SW 1271 (cell line): ENCODE data around the gene CUBN.

ENCODE experiments used
- DNase-seq, 2 experiments: peaks; one replicate each; lab custom pipeline; 2025; lab: John Stamatoyannopoulos, UW

CUBN gene

GRCh38 chr10:16952080-16952479 is 177.5 kb downstream of the CUBN start:
- DNase-seq: no peak

GRCh38 chr10:16950656-16951601 is 178.7 kb downstream of the CUBN start:
- DNase-seq: no peak

GRCh38 chr10:16949816-16950215 is 179.8 kb downstream of the CUBN start:
- DNase-seq: no peak

GRCh38 chr10:16948361-16948760 is 181.2 kb downstream of the CUBN start:
- DNase-seq: no peak

- DNase-seq: no peak
Observed at GRCh38 chr10:16947069-16947468, 182.5 kb downstream of the CUBN start.

GRCh38 chr10:16945593-16945992 is 184.0 kb downstream of the CUBN start:
- no peak for DNase-seq

- DNase-seq: no peak
Observed at GRCh38 chr10:16944986-16945385, 184.6 kb downstream of the CUBN start.

GRCh38 chr10:16944402-16944801 is 185.2 kb downstream of the CUBN start:
- DNase-seq: no peak

GRCh38 chr10:16943295-16944285 is 186.0 kb downstream of the CUBN start:
- no peak for DNase-seq

- no peak for DNase-seq
Observed at GRCh38 chr10:16942381-16943078, 187.1 kb downstream of the CUBN start.

GRCh38 chr10:16941870-16942269 is 187.7 kb downstream of the CUBN start:
- no peak for DNase-seq

GRCh38 chr10:16941067-16941466 is 188.5 kb downstream of the CUBN start:
- no peak for DNase-seq

GRCh38 chr10:16938952-16939351 is 190.7 kb downstream of the CUBN start:
- no peak for DNase-seq

GRCh38 chr10:16934461-16934860 is 195.2 kb downstream of the CUBN start:
- no peak for DNase-seq

GRCh38 chr10:16933783-16934182 is 195.8 kb downstream of the CUBN start:
- no peak for DNase-seq

GRCh38 chr10:16931930-16932329 is 197.7 kb downstream of the CUBN start:
- DNase-seq: no peak

GRCh38 chr10:16930540-16930939 is 199.1 kb downstream of the CUBN start:
- DNase-seq: no peak

GRCh38 chr10:16929069-16929468 is 200.5 kb downstream of the CUBN start:
- DNase-seq: no peak

- no peak for DNase-seq
Observed at GRCh38 chr10:16927546-16927945, 202.1 kb downstream of the CUBN start.

GRCh38 chr10:16923726-16924125 is 205.9 kb downstream of the CUBN start:
- no peak for DNase-seq

GRCh38 chr10:16923309-16923708 is 206.3 kb downstream of the CUBN start:
- no peak for DNase-seq
